GM23338 (cell line): ENCODE data around the gene TCEA2. TPM values are rescaled to one million over a fixed set of nuclear protein-coding genes. Genes with fewer than 3 reads are reported as not detected.

Experiments
- ATAC-seq: fragments of 200-7000 bp; cut with Tn5 transposase; 3 replicates; pipeline ENCODE4 v1.9.1; 2020
- DNase-seq: peaks from one replicate; pipeline ENCODE4 v3.0.0-alpha.2; 2015; ENCODE audit warnings: low spot score
- H2AFZ ChIP-seq: fragments of 200-600 bp; sonication (generic); 2 replicates; pipeline ENCODE4 v1.8.0; 2016; ENCODE audit warnings: antibody characterized with exemption, mild to moderate bottlenecking, moderate library complexity
- H3F3A ChIP-seq: fragments of 200-600 bp; sonication (generic); replicated peaks from 2 replicates; pipeline ENCODE4 v1.8.0; 2017; ENCODE audit warnings: antibody characterized with exemption, mixed run types, low read depth
- H3K27ac ChIP-seq: fragments of 200-600 bp; sonication (generic); 2 replicates; pipeline ENCODE4 v1.6.1; 2016; ENCODE audit warnings: low read depth
- H3K27me3 ChIP-seq: fragments of 200-600 bp; sonication (generic); 2 replicates; pipeline ENCODE4 v1.8.0; 2016; ENCODE audit warnings: mild to moderate bottlenecking, mixed run types, moderate library complexity; ENCODE audit not compliant: insufficient read depth
- H3K36me3 ChIP-seq: fragments of 200-600 bp; sonication (generic); 2 replicates; pipeline ENCODE4 v1.8.0; 2016; ENCODE audit warnings: mild to moderate bottlenecking; ENCODE audit not compliant: insufficient read depth
- H3K4me1 ChIP-seq: fragments of 200-600 bp; sonication (generic); 2 replicates; pipeline ENCODE4 v1.8.0; 2016; ENCODE audit warnings: mild to moderate bottlenecking, moderate library complexity; ENCODE audit not compliant: insufficient read depth
- H3K4me2 ChIP-seq: fragments of 200-600 bp; sonication (generic); 2 replicates; pipeline ENCODE4 v1.7.1; 2017; ENCODE audit warnings: mixed run types
- H3K4me3 ChIP-seq: fragments of 200-600 bp; sonication (generic); 2 replicates; pipeline ENCODE4 v1.6.1; 2016; ENCODE audit warnings: mixed run types
- H3K79me2 ChIP-seq: fragments of 200-600 bp; sonication (generic); replicated peaks from 2 replicates; pipeline ENCODE4 v1.8.0; 2017; ENCODE audit warnings: mild to moderate bottlenecking; ENCODE audit not compliant: insufficient read depth
- H3K9me2 ChIP-seq: fragments of 200-600 bp; sonication (generic); 2 replicates; pipeline ENCODE4 v1.8.0; 2017; ENCODE audit not compliant: insufficient read depth
- H4K20me1 ChIP-seq: fragments of 200-600 bp; sonication (generic); replicated peaks from 2 replicates; pipeline ENCODE4 v1.8.0; 2017; ENCODE audit warnings: mild to moderate bottlenecking; ENCODE audit not compliant: insufficient read depth
- H3K27ac Mint-ChIP-seq: 2 replicates; pipeline ENCODE4 v1.8.0; 2020; ENCODE audit warnings: inconsistent platforms, mild to moderate bottlenecking, moderate library complexity, mixed read lengths
- H3K27me3 Mint-ChIP-seq: 3 replicates; pipeline ENCODE4 v1.8.0; 2022; ENCODE audit warnings: low read depth, mild to moderate bottlenecking, moderate library complexity, mixed read lengths, inconsistent platforms; ENCODE audit not compliant: insufficient read depth, poor library complexity
- H3K36me3 Mint-ChIP-seq: 3 replicates; pipeline ENCODE4 v1.8.0; 2021; ENCODE audit warnings: low read depth, mild to moderate bottlenecking, inconsistent platforms, moderate library complexity, mixed read lengths
- H3K4me1 Mint-ChIP-seq: 3 replicates; pipeline ENCODE4 v1.8.0; 2020; ENCODE audit warnings: mild to moderate bottlenecking, inconsistent platforms, mixed read lengths
- H3K4me3 Mint-ChIP-seq: 3 replicates; pipeline ENCODE4 v1.8.0; 2021; ENCODE audit warnings: moderate library complexity, mild to moderate bottlenecking, inconsistent platforms, mixed read lengths
- H3K9me3 Mint-ChIP-seq: 3 replicates; pipeline ENCODE4 v1.8.0; 2020; ENCODE audit warnings: moderate library complexity, mild to moderate bottlenecking, inconsistent platforms, mixed read lengths
- CREB1 ChIP-seq: fragments of 250-450 bp; sonication (Bioruptor Pico); IDR thresholded peaks from 2 replicates; pipeline ENCODE4 v1.5.0; 2020; ENCODE audit warnings: low read depth, mild to moderate bottlenecking, moderate library complexity
- EZH2 ChIP-seq: fragments of 200-600 bp; sonication (generic); IDR thresholded peaks from one replicate; pipeline ENCODE4 v1.8.0; 2017; ENCODE audit warnings: antibody characterized with exemption, mild to moderate bottlenecking, low read depth; ENCODE audit not compliant: unreplicated experiment
- EZH2phosphoT487 ChIP-seq: fragments of 200-600 bp; sonication (generic); IDR thresholded peaks from one replicate; pipeline ENCODE4 v1.8.1; 2018; ENCODE audit warnings: antibody characterized with exemption; ENCODE audit not compliant: unreplicated experiment
- NANOG ChIP-seq: IDR thresholded peaks from 2 replicates; pipeline ENCODE4 v1.6.1; 2016; ENCODE audit warnings: antibody characterized with exemption, borderline replicate concordance
- POLR2AphosphoS5 ChIP-seq: IDR thresholded peaks from 2 replicates; pipeline ENCODE4 v1.6.1; 2016; ENCODE audit warnings: antibody characterized with exemption, low read depth
- STAT1 ChIP-seq: IDR thresholded peaks from one replicate; pipeline ENCODE4 v1.6.1; 2016; ENCODE audit warnings: antibody characterized with exemption; ENCODE audit not compliant: unreplicated experiment
- ZNF114 ChIP-seq: fragments of 250-450 bp; sonication (Bioruptor Pico); IDR thresholded peaks from 2 replicates; pipeline ENCODE4 v1.5.0; 2020; ENCODE audit warnings: mild to moderate bottlenecking, moderate library complexity
- ZNF331 ChIP-seq: fragments of 250-450 bp; sonication (Bioruptor Pico); IDR thresholded peaks from 2 replicates; pipeline ENCODE4 v1.5.0; 2020; ENCODE audit warnings: low read depth, mild to moderate bottlenecking, moderate library complexity
- polyA plus RNA-seq: library from polyadenylated mRNA; unstranded; fragments of >200 nt; fragmentation: Nextera tagmentation; extraction: Ambion mirVana; gene quantifications from 2 replicates; pipeline ENCODE4 v1.2.1, GENCODE V29; 2016
- total RNA-seq: library from RNA; depleted of rRNA; stranded (reverse); fragments of >200 nt; shearing (Covaris generic); gene quantifications from 2 replicates; pipeline ENCODE4 v1.2.3, GENCODE V29; 2014
- TF ChIP-seq, protein P1 (sequence below): fragments of 250-450 bp; sonication (Bioruptor Pico); IDR thresholded peaks from 2 replicates; pipeline ENCODE4 v1.5.0; 2020; ENCODE audit warnings: mild to moderate bottlenecking, moderate library complexity
- TF ChIP-seq, protein P2 (sequence below): IDR thresholded peaks from one replicate; pipeline ENCODE4 v1.6.1; 2018; ENCODE audit warnings: antibody characterized with exemption; ENCODE audit not compliant: unreplicated experiment
- TF ChIP-seq, protein P3 (sequence below): IDR thresholded peaks from 2 replicates; pipeline ENCODE4 v1.6.1; 2016; ENCODE audit warnings: antibody characterized with exemption

Gene TCEA2
- total and polyA plus RNA-seq, 2 experiments from 2014 or later: 21.0 to 54.4 TPM

- H3K4me1 ChIP-seq: peaks cover 11% of the 10 kb centered on the region; the same call in 1 of the 2 replicates
- no peak overlapping the region for H3K27ac Mint-ChIP-seq
- H3K4me3 Mint-ChIP-seq: no peak overlapping the region
- H3K36me3 Mint-ChIP-seq: no peaks in the 10 kb centered on the region
- no peaks in the 10 kb centered on the region for H4K20me1 ChIP-seq
- H3K9me3 Mint-ChIP-seq: no peaks in the 10 kb centered on the region
- no peak for ATAC-seq
- no peak for DNase-seq
- TF ChIP-seq, protein P1, sequence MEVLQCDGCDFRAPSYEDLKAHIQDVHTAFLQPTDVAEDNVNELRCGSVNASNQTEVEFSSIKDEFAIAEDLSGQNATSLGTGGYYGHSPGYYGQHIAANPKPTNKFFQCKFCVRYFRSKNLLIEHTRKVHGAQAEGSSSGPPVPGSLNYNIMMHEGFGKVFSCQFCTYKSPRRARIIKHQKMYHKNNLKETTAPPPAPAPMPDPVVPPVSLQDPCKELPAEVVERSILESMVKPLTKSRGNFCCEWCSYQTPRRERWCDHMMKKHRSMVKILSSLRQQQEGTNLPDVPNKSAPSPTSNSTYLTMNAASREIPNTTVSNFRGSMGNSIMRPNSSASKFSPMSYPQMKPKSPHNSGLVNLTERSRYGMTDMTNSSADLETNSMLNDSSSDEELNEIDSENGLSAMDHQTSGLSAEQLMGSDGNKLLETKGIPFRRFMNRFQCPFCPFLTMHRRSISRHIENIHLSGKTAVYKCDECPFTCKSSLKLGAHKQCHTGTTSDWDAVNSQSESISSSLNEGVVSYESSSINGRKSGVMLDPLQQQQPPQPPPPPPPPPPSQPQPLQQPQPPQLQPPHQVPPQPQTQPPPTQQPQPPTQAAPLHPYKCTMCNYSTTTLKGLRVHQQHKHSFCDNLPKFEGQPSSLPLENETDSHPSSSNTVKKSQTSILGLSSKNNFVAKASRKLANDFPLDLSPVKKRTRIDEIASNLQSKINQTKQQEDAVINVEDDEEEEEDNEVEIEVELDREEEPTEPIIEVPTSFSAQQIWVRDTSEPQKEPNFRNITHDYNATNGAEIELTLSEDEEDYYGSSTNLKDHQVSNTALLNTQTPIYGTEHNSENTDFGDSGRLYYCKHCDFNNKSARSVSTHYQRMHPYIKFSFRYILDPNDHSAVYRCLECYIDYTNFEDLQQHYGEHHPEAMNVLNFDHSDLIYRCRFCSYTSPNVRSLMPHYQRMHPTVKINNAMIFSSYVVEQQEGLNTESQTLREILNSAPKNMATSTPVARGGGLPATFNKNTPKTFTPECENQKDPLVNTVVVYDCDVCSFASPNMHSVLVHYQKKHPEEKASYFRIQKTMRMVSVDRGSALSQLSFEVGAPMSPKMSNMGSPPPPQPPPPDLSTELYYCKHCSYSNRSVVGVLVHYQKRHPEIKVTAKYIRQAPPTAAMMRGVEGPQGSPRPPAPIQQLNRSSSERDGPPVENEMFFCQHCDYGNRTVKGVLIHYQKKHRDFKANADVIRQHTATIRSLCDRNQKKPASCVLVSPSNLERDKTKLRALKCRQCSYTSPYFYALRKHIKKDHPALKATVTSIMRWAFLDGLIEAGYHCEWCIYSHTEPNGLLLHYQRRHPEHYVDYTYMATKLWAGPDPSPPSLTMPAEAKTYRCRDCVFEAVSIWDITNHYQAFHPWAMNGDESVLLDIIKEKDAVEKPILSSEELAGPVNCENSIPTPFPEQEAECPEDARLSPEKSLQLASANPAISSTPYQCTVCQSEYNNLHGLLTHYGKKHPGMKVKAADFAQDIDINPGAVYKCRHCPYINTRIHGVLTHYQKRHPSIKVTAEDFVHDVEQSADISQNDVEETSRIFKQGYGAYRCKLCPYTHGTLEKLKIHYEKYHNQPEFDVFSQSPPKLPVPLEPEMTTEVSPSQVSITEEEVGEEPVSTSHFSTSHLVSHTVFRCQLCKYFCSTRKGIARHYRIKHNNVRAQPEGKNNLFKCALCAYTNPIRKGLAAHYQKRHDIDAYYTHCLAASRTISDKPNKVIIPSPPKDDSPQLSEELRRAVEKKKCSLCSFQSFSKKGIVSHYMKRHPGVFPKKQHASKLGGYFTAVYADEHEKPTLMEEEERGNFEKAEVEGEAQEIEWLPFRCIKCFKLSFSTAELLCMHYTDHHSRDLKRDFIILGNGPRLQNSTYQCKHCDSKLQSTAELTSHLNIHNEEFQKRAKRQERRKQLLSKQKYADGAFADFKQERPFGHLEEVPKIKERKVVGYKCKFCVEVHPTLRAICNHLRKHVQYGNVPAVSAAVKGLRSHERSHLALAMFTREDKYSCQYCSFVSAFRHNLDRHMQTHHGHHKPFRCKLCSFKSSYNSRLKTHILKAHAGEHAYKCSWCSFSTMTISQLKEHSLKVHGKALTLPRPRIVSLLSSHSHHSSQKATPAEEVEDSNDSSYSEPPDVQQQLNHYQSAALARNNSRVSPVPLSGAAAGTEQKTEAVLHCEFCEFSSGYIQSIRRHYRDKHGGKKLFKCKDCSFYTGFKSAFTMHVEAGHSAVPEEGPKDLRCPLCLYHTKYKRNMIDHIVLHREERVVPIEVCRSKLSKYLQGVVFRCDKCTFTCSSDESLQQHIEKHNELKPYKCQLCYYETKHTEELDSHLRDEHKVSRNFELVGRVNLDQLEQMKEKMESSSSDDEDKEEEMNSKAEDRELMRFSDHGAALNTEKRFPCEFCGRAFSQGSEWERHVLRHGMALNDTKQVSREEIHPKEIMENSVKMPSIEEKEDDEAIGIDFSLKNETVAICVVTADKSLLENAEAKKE: no peak
- TF ChIP-seq ZNF331: no peak
- TF ChIP-seq CREB1 (CRISPR knock-in tag): no peak
- TF ChIP-seq NANOG: no peak
- TF ChIP-seq POLR2AphosphoS5: no peak
- no peak for TF ChIP-seq ZNF114 (CRISPR knock-in tag)
- no peak for TF ChIP-seq STAT1
- TF ChIP-seq EZH2phosphoT487: no peak
- TF ChIP-seq EZH2: no peak
- TF ChIP-seq, protein P2, sequence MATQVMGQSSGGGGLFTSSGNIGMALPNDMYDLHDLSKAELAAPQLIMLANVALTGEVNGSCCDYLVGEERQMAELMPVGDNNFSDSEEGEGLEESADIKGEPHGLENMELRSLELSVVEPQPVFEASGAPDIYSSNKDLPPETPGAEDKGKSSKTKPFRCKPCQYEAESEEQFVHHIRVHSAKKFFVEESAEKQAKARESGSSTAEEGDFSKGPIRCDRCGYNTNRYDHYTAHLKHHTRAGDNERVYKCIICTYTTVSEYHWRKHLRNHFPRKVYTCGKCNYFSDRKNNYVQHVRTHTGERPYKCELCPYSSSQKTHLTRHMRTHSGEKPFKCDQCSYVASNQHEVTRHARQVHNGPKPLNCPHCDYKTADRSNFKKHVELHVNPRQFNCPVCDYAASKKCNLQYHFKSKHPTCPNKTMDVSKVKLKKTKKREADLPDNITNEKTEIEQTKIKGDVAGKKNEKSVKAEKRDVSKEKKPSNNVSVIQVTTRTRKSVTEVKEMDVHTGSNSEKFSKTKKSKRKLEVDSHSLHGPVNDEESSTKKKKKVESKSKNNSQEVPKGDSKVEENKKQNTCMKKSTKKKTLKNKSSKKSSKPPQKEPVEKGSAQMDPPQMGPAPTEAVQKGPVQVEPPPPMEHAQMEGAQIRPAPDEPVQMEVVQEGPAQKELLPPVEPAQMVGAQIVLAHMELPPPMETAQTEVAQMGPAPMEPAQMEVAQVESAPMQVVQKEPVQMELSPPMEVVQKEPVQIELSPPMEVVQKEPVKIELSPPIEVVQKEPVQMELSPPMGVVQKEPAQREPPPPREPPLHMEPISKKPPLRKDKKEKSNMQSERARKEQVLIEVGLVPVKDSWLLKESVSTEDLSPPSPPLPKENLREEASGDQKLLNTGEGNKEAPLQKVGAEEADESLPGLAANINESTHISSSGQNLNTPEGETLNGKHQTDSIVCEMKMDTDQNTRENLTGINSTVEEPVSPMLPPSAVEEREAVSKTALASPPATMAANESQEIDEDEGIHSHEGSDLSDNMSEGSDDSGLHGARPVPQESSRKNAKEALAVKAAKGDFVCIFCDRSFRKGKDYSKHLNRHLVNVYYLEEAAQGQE: no peak
- TF ChIP-seq, protein P3, sequence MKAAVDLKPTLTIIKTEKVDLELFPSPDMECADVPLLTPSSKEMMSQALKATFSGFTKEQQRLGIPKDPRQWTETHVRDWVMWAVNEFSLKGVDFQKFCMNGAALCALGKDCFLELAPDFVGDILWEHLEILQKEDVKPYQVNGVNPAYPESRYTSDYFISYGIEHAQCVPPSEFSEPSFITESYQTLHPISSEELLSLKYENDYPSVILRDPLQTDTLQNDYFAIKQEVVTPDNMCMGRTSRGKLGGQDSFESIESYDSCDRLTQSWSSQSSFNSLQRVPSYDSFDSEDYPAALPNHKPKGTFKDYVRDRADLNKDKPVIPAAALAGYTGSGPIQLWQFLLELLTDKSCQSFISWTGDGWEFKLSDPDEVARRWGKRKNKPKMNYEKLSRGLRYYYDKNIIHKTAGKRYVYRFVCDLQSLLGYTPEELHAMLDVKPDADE: no peak
- H3K36me3 ChIP-seq: no peaks in the 10 kb centered on the region
- H3F3A ChIP-seq: 0 out of 2 replicates have a peak, but pooled peaks cover 6% of the 10 kb centered on the region
- no peaks in the 10 kb centered on the region for H3K79me2 ChIP-seq
- H3K27me3 Mint-ChIP-seq: peaks cover 51% of the 10 kb centered on the region
- H3K4me2 ChIP-seq: no peak overlapping the region
- no peaks in the 10 kb centered on the region for H3K9me2 ChIP-seq
- no peak overlapping the region for H3K4me3 ChIP-seq
- no peak overlapping the region for H2AFZ ChIP-seq
- H3K27me3 ChIP-seq: peaks cover 37% of the 10 kb centered on the region
- no peak overlapping the region for H3K27ac ChIP-seq
- peaks cover 20% of the 10 kb centered on the region for H3K4me1 Mint-ChIP-seq
These were observed 11.3 kb upstream of the TCEA2 start for GRCh38 chr20:64051561-64052325.
